NK-92 (cell line): Measurements from ENCODE around the gene FAT1.
"Not testable (repeated sequence)": the region's sequence is repeated elsewhere in the genome, so short reads cannot be mapped to it uniquely, and the experiment has no call there.

Experiments
- DNase-seq: peaks from one replicate; lab custom pipeline; 2025; ENCODE audit not compliant: unreplicated experiment; lab: John Stamatoyannopoulos, UW

The FAT1 gene

GRCh38 chr4:186723292-186724057, at the start of gene FAT1:
Gene FAT1, minus strand, starts transcription at chr4:186723856. Its CDS starts 14,029 bp downstream, at chr4:186709827.
- no peak for DNase-seq

GRCh38 chr4:186772936-186773487, 49.4 kb upstream of the FAT1 start:
- DNase-seq = no peak

GRCh38 chr4:186771624-186772023, 48.0 kb upstream of the FAT1 start:
- no peak for DNase-seq

GRCh38 chr4:186770481-186771175, 47.0 kb upstream of the FAT1 start:
- no peak for DNase-seq

GRCh38 chr4:186767794-186768193, 44.1 kb upstream of the FAT1 start:
- DNase-seq = no peak

GRCh38 chr4:186765673-186766546, 42.3 kb upstream of the FAT1 start:
- no peak for DNase-seq

- DNase-seq = no peak
Measured at GRCh38 chr4:186765138-186765537, 41.5 kb upstream of the FAT1 start.

- DNase-seq = no peak
Measured at GRCh38 chr4:186764457-186764856, 40.8 kb upstream of the FAT1 start.

- no peak for DNase-seq
Measured at GRCh38 chr4:186762865-186763264, 39.2 kb upstream of the FAT1 start.

GRCh38 chr4:186762361-186762760, 38.7 kb upstream of the FAT1 start:
- no peak for DNase-seq

GRCh38 chr4:186761956-186762355, 38.3 kb upstream of the FAT1 start:
- not testable (repeated sequence) for DNase-seq

GRCh38 chr4:186761393-186761792, 37.7 kb upstream of the FAT1 start:
- DNase-seq = no peak

GRCh38 chr4:186760576-186760975, 36.9 kb upstream of the FAT1 start:
- no peak for DNase-seq

GRCh38 chr4:186759990-186760389, 36.3 kb upstream of the FAT1 start:
- DNase-seq = no peak

- no peak for DNase-seq
Measured at GRCh38 chr4:186758929-186759682, 35.5 kb upstream of the FAT1 start.

- no peak for DNase-seq
Measured at GRCh38 chr4:186757696-186758355, 34.2 kb upstream of the FAT1 start.

GRCh38 chr4:186756550-186756949, 32.9 kb upstream of the FAT1 start:
- not testable (repeated sequence) for DNase-seq

- no peak for DNase-seq
Measured at GRCh38 chr4:186755550-186756519, 32.2 kb upstream of the FAT1 start.

- no peak for DNase-seq
Measured at GRCh38 chr4:186754976-186755375, 31.3 kb upstream of the FAT1 start.
